Fibroblast of lung (primary cell): ENCODE measurements around the gene UXS1. TPM values are rescaled to one million over a fixed set of nuclear protein-coding genes. Genes with fewer than 3 reads are reported as not detected.

Source experiments
- DNase-seq, 2 donors: peaks; one replicate each; pipeline versions ENCODE4 v3.0.0 to v3.0.0-alpha.2; 2010; ENCODE audit warnings: low read depth in 2 of 2
- H2AFZ ChIP-seq: 2 replicates; pipeline ENCODE4 v1.5.1; 2012; ENCODE audit warnings: low read length, control low read depth, inconsistent platforms
- H3K27ac ChIP-seq: 2 replicates; pipeline ENCODE4 v1.5.1; 2011; ENCODE audit warnings: low read length, control low read depth; ENCODE audit not compliant: insufficient read depth
- H3K27me3 ChIP-seq: 2 replicates; pipeline ENCODE4 v1.5.1; 2011; ENCODE audit warnings: mild to moderate bottlenecking, low read length; ENCODE audit not compliant: control insufficient read depth, insufficient read depth
- H3K36me3 ChIP-seq: 2 replicates; pipeline ENCODE4 v1.5.1; 2011; ENCODE audit warnings: low read length; ENCODE audit not compliant: control insufficient read depth, insufficient read depth
- H3K4me1 ChIP-seq: 2 replicates; pipeline ENCODE4 v1.5.1; 2011; ENCODE audit warnings: low read length; ENCODE audit not compliant: control insufficient read depth, insufficient read depth; ENCODE audit errors: extremely low read depth
- H3K4me2 ChIP-seq: 2 replicates; pipeline ENCODE4 v1.5.1; 2011; ENCODE audit warnings: low read length, control low read depth; ENCODE audit not compliant: insufficient read depth; ENCODE audit errors: extremely low read depth
- H3K4me3 ChIP-seq, 4 experiments: fragments of 200-600 bp in 1 of 4; sonication (generic) in 1 of 4; replicated peaks in 1 of 4; 2 replicates each; pipeline ENCODE4 v1.5.1; 2011 to 2016; ENCODE audit warnings: low read length in 4 of 4, low read depth in 3 of 4, mild to moderate bottlenecking in 3 of 4, control low read depth in 2 of 4, inconsistent platforms in 1 of 4, mixed read lengths in 1 of 4; ENCODE audit not compliant: insufficient read depth in 1 of 4; ENCODE audit errors: control extremely low read depth in 1 of 4
- H3K79me2 ChIP-seq: 2 replicates; pipeline ENCODE4 v1.5.1; 2012; ENCODE audit warnings: mild to moderate bottlenecking, low read length, inconsistent platforms; ENCODE audit not compliant: control insufficient read depth, insufficient read depth
- H3K9ac ChIP-seq: 2 replicates; pipeline ENCODE4 v1.5.1; 2011; ENCODE audit warnings: mild to moderate bottlenecking, low read length, control low read depth; ENCODE audit not compliant: insufficient read depth
- H3K9me3 ChIP-seq: 2 replicates; pipeline ENCODE4 v1.5.1; 2012; ENCODE audit warnings: low read depth, low read length; ENCODE audit not compliant: control insufficient read depth, insufficient read depth
- H4K20me1 ChIP-seq: 2 replicates; pipeline ENCODE4 v1.5.1; 2011; ENCODE audit warnings: low read length; ENCODE audit not compliant: control insufficient read depth, insufficient read depth; ENCODE audit errors: extremely low read depth
- CTCF ChIP-seq, 2 donors: IDR thresholded peaks in 1 of 2; conservative IDR thresholded peaks in 1 of 2; 1 replicate in 1 of 2; 2 replicates in 1 of 2; pipeline ENCODE4 v1.5.1; 2011 to 2012; ENCODE audit warnings: low read length in 2 of 2, control low read depth in 1 of 2, inconsistent platforms in 1 of 2, low read depth in 1 of 2, mild to moderate bottlenecking in 1 of 2
- EZH2 ChIP-seq: IDR thresholded peaks from 2 replicates; pipeline ENCODE4 v1.5.1; 2012; ENCODE audit warnings: low read length, control low read depth, mild to moderate bottlenecking; ENCODE audit errors: missing control alignments
- polyA plus RNA-seq, 2 donors: library from polyadenylated mRNA; depleted of rRNA in 1 of 2; stranded (reverse) in 1 of 2; unstranded in 1 of 2; fragments of >200 nt; gene quantifications; 2 replicates each; pipeline ENCODE4 v1.2.1, GENCODE V29; 2011 to 2012; ENCODE audit warnings: missing spikeins in 1 of 2
- total RNA-seq: library from RNA; depleted of rRNA; stranded (reverse); fragments of >200 nt; gene quantifications from 2 replicates; pipeline ENCODE4 v1.2.1, GENCODE V29; 2014

UXS1 gene
- total and polyA plus RNA-seq, 2 donors (not counting 1 experiment from before 2014, with no cell fraction given), result 23.1 to 59.8 TPM

- Histone ChIP-seq H3K9ac (no peak overlapping the region), H3K4me1 (no peaks in the 10 kb centered on the region), H3K27me3 (peaks cover 6% of the 10 kb centered on the region), H3K4me3 (no peak overlapping the region), H3K9me3 (no peaks in the 10 kb centered on the region), H3K27ac (no peak overlapping the region), H3K79me2 (no peaks in the 10 kb centered on the region), H3K36me3 (no peaks in the 10 kb centered on the region), H2AFZ (no peak overlapping the region), H4K20me1 (no peaks in the 10 kb centered on the region), H3K4me2 (no peak overlapping the region)
- DNase-seq, result no peak
- TF ChIP-seq CTCF (conservative IDR thresholded peaks at IDR 0.05 in 1 of 2, IDR thresholded peaks at IDR 0.05 in 1 of 2; ENCODE audit: low read depth in 1 of 2, low read length in 2 of 2) (no peak), EZH2 (no peak)
Observed at GRCh38 chr2:106070181-106070580, 123.9 kb downstream of the UXS1 start.

DNA sequence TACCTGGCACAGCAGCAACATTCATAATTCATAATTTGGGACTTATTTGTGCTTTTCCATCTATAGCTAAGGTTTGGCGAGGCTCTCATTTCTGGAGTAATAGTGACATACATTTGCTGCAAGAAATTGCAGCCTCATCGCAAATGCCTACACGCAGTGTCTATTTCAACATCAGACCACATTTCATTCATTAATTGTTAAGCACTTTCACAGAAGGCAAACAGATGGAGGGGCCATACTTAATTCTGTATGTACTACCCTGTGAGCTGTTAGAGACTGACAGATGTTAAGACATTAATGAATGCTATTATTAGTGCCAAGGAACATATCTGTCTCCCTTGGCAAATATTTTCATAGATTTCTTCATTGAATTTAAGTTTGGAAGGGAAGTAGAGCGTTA is 125.7 kb downstream of the UXS1 start:
- Histone ChIP-seq H3K4me1 (no peaks in the 10 kb centered on the region), H3K4me3 (no peak overlapping the region), H3K9ac (no peak overlapping the region), H3K4me2 (no peak overlapping the region), H3K27me3 (peaks cover 13% of the 10 kb centered on the region), H3K27ac (no peak overlapping the region), H2AFZ (no peak overlapping the region), H3K9me3 (no peaks in the 10 kb centered on the region), H4K20me1 (no peaks in the 10 kb centered on the region), H3K79me2 (no peaks in the 10 kb centered on the region), H3K36me3 (no peaks in the 10 kb centered on the region)
- TF ChIP-seq EZH2 (no peak), CTCF (conservative IDR thresholded peaks at IDR 0.05 in 1 of 2, IDR thresholded peaks at IDR 0.05 in 1 of 2; ENCODE audit: low read depth in 1 of 2, low read length in 2 of 2) (no peak)
- DNase-seq, result peak in 1 of 2 donors; percentile 28

- no peaks in the 10 kb centered on the region for H3K79me2 ChIP-seq
- H3K4me2 ChIP-seq, result no peak overlapping the region
- H3K9me3 ChIP-seq, result no peaks in the 10 kb centered on the region
- no peak for TF ChIP-seq EZH2
- TF ChIP-seq CTCF (conservative IDR thresholded peaks at IDR 0.05 in 1 of 2, IDR thresholded peaks at IDR 0.05 in 1 of 2; ENCODE audit: low read depth in 1 of 2, low read length in 2 of 2), result no peak
- peaks cover 13% of the 10 kb centered on the region for H3K27me3 ChIP-seq
- no peak overlapping the region for H3K9ac ChIP-seq
- H4K20me1 ChIP-seq, result no peaks in the 10 kb centered on the region
- no peaks in the 10 kb centered on the region for H3K36me3 ChIP-seq
- no peak overlapping the region for H3K27ac ChIP-seq
- no peak for DNase-seq
- H3K4me1 ChIP-seq, result no peaks in the 10 kb centered on the region
- no peak overlapping the region for H3K4me3 ChIP-seq
- H2AFZ ChIP-seq, result no peak overlapping the region
Observed at GRCh38 chr2:106065983-106066820, 127.9 kb downstream of the UXS1 start.
